Kidney epithelial cell (primary cell): ENCODE data around the gene GATB. TPM values are rescaled to one million over a fixed set of nuclear protein-coding genes. Genes with fewer than 3 reads are reported as not detected.

ENCODE experiments used
- DNase-seq: peaks from one replicate; pipeline ENCODE4 v3.0.0-alpha.2; 2010; ENCODE audit warnings: low read depth
- H3K27me3 ChIP-seq: 2 replicates; pipeline ENCODE4 v1.6.0; 2011; ENCODE audit warnings: low read length; ENCODE audit not compliant: control insufficient read depth, insufficient read depth
- H3K36me3 ChIP-seq: 2 replicates; pipeline ENCODE4 v1.5.1; 2011; ENCODE audit warnings: low read length; ENCODE audit not compliant: control insufficient read depth, insufficient read depth
- H3K4me3 ChIP-seq: 2 replicates; pipeline ENCODE4 v1.5.1; 2011; ENCODE audit warnings: low read depth, mild to moderate bottlenecking, control low read depth, low read length
- total RNA-seq: library from RNA; depleted of rRNA; stranded (reverse); fragments of >200 nt; gene quantifications from 2 replicates; pipeline ENCODE4 v1.2.3, GENCODE V29; 2015
- TF ChIP-seq, protein P1 (sequence below): IDR thresholded peaks from 2 replicates; pipeline ENCODE4 v1.5.1; 2011; ENCODE audit warnings: mild to moderate bottlenecking, moderate library complexity, low read length, control low read depth, inconsistent platforms; ENCODE audit not compliant: insufficient read depth, poor library complexity, severe bottlenecking

The GATB gene
- total RNA-seq, 1 donor from 2014 or later = 39.4 TPM

DNA sequence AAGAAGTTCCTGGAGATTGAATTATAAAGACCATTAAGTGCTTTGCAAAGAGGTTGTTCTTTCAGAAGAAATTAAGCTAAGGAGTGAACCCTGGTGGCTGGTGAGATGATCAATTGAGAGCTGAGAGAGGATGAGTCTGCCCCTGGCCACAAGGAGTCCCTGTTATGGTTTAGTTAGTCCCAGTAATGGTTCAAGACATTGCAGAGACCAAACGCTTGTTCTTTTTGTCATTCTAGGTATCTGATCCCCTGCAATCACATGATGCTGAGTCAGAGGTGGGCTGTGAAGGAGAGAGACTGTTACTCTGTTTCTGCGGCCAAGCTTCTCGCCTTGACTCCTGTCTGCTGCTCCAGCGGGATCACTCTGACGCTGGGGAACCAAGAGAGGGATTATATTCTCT, 114.5 kb downstream of the GATB start:
- no peaks in the 10 kb centered on the region for H3K27me3 ChIP-seq
- TF ChIP-seq, protein P1, sequence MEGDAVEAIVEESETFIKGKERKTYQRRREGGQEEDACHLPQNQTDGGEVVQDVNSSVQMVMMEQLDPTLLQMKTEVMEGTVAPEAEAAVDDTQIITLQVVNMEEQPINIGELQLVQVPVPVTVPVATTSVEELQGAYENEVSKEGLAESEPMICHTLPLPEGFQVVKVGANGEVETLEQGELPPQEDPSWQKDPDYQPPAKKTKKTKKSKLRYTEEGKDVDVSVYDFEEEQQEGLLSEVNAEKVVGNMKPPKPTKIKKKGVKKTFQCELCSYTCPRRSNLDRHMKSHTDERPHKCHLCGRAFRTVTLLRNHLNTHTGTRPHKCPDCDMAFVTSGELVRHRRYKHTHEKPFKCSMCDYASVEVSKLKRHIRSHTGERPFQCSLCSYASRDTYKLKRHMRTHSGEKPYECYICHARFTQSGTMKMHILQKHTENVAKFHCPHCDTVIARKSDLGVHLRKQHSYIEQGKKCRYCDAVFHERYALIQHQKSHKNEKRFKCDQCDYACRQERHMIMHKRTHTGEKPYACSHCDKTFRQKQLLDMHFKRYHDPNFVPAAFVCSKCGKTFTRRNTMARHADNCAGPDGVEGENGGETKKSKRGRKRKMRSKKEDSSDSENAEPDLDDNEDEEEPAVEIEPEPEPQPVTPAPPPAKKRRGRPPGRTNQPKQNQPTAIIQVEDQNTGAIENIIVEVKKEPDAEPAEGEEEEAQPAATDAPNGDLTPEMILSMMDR = no peak
- H3K4me3 ChIP-seq = no peak overlapping the region
- H3K36me3 ChIP-seq = no peaks in the 10 kb centered on the region
- no peak for DNase-seq

DNA sequence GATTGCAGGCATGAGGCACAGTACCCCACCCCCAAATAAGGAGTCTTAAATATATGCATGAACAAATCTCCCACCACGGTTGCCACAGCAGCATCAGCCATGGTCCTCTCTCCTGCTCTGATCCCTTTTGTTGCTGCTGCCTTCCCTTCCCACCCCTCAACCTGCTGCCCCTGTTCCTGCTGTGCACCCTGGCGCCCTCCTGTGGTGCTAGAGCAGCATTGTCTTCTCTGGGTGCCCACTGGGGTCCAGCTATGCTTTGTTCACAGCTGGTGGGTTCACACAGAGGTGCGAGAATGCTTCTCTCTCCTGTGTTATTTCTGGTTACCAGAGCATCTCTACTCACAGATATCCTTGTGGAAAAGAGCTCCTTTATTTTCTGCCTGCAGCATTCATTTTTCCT, 116.2 kb downstream of the GATB start:
- no peaks in the 10 kb centered on the region for H3K27me3 ChIP-seq
- H3K36me3 ChIP-seq = no peaks in the 10 kb centered on the region
- DNase-seq = no peak
- no peak overlapping the region for H3K4me3 ChIP-seq
- TF ChIP-seq, protein P1 = peak; percentile 57

DNA sequence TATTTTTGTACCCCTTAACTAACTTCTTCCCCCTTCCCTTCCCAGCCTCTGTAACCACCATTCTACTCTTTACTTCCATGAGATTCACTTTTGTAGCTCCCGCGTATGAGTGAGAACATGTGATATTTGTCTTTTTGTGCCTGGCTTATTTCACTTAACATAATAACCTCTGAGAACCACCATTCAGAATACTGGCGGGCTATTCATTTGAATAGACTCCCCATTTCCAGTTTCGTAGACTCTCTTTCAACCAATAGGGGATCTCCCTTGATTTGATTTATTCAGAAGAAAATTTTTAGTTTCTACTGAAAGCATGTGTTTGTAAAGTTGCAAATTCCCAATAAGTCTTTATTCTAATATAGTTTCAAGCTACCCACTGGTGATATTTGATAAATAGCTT, 117.2 kb downstream of the GATB start:
- H3K27me3 ChIP-seq = no peaks in the 10 kb centered on the region
- TF ChIP-seq, protein P1 = no peak
- DNase-seq = no peak
- no peak overlapping the region for H3K4me3 ChIP-seq
- H3K36me3 ChIP-seq = no peaks in the 10 kb centered on the region

DNA sequence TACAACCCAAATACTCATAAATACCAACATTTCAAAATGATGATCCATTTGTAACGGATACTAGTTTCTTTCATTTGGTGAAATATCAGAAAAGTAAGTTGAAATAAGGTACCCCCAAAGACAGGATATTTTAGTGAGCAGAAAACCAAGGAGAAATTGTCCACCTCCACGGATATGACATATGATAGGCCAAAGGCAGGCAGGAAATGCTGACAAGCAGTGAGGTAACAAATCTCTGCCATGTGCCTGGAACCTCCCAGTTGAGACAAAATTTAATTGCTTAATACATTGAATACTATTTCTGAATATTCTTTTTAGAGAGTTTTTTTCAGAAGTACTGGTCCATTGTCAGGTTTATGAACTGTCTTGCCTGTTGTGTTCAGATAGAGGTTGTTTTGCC, 118.8 kb downstream of the GATB start:
- DNase-seq = no peak
- no peaks in the 10 kb centered on the region for H3K27me3 ChIP-seq
- H3K4me3 ChIP-seq = no peak overlapping the region
- TF ChIP-seq, protein P1 = no peak
- no peaks in the 10 kb centered on the region for H3K36me3 ChIP-seq

DNA sequence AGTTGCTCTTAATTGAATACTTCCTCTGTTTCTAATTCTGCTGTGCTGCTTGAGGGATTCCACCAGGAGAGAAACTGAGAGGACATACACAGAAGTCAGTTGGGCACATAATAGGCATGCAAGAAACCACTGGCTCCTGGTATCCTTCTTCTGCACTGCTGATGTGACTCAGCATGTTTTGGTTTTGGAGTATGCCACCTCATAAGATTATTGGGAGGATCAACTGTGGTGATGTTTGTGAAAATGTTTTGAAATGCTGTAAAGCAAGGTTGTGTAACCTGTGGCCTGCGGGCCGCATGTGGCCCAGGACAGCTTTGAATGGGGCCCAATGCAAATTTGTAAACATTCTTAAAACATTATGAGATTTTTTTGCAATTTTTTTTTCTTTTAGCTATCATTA, 119.6 kb downstream of the GATB start:
- Histone ChIP-seq H3K36me3 (no peaks in the 10 kb centered on the region), H3K27me3 (no peaks in the 10 kb centered on the region), H3K4me3 (no peak overlapping the region)
- TF ChIP-seq, protein P1 = no peak
- DNase-seq = no peak

DNA sequence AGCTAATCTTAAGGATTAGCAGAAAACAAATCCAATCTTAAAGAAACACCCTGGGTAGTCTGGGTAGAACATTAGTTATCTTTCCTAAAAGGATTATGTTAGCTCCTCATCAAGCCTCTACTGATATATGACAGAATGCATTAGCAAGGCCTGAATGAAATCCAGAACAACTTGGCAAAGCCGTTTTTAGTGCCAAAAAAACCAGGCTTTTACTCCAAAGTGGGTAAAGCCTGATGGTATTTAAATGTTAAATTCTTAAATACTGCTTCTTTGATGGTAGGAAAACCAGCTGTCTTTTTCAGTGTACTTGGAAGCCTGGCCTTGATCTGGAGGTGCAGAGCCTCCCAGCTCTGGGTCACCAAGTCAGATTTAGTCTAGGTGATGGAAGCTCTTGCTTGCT, 120.4 kb downstream of the GATB start:
- no peaks in the 10 kb centered on the region for H3K27me3 ChIP-seq
- no peaks in the 10 kb centered on the region for H3K36me3 ChIP-seq
- no peak for DNase-seq
- H3K4me3 ChIP-seq = no peak overlapping the region
- TF ChIP-seq, protein P1 = no peak
